GM19193 (cell line): ENCODE measurements around the gene CYTH3.

Source experiments
- POLR2A ChIP-seq: IDR thresholded peaks from 4 replicates; pipeline ENCODE4 v1.6.1; 2011; ENCODE audit not compliant: insufficient read depth, insufficient read length; ENCODE audit errors: extremely low read depth

Gene CYTH3

DNA sequence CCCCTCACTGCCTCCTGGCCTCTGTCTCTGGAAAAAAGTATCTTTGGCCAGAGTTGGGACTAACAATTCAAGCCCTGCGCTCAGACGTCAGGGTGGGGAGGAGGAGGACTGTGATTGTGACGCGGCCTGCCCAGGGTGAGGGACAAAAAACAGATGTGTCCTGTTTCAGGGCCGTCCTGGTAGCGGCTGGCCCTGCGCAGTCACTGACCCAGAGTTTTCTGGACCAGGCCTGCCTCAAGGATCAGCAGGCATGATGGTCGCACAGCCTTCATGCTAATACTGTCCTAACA is 110.1 kb downstream of the CYTH3 start:
- TF ChIP-seq POLR2A, result no peak

DNA sequence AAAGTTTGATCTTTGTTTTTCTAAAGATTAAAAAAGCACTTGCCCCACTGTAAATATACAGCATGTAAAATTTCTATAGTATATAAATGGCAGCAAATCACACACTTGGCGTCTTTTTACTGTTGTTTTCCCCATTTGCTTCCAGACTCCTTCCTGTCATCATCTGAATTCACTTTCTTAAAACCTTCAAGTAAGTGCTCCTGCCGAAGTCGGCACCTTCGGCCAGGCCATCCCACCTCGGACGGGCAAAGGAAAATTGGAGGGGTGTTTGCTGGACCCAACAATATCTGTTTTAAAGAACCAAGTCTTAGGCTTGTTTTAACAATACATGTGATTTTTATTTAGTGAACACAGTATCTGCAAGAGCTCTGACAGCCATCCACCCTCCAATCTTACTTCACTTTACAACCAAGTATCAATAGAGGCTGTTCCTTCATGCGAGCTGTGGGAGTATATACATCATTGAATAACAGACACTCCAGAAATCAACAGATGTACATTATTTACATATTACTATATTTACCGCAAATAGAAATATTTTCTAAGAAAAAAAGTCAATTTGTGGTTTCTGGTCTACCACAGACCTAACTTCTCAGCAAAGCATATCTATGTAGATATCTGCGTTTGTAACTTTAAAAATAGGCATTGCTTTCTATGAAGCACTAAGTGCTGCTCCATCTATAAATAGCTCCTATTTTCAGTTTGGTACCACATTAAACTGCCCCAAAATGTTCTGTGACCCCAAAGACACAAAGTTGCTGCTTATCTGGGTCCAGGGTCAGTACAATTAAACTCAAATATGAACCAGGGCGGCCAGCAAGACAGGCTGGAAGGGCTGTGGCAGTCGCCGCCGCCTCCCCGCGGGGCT is 110.7 kb downstream of the CYTH3 start:
- TF ChIP-seq POLR2A, result no peak

DNA sequence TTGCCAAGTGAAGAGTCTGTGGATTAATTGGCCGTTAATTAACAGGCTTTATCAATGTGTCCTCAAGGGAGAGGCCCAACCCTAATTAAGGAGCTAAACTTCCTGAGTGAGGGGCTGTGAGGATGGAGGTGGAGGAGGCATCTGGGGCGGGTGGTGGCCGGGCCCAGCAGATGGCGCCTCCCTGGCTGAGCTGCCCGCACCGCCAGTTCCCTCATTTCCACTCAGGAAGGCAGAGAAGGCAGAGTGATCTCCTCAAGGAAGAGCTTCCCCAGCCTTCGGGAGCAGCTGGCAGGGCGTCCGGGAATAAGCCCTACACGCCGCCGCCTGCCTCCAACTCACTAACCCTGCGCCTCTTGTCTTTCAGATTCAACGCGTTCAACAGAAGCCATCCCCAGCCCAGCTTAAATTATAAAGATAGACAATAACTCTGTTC is 112.2 kb downstream of the CYTH3 start:
- no peak for TF ChIP-seq POLR2A

DNA sequence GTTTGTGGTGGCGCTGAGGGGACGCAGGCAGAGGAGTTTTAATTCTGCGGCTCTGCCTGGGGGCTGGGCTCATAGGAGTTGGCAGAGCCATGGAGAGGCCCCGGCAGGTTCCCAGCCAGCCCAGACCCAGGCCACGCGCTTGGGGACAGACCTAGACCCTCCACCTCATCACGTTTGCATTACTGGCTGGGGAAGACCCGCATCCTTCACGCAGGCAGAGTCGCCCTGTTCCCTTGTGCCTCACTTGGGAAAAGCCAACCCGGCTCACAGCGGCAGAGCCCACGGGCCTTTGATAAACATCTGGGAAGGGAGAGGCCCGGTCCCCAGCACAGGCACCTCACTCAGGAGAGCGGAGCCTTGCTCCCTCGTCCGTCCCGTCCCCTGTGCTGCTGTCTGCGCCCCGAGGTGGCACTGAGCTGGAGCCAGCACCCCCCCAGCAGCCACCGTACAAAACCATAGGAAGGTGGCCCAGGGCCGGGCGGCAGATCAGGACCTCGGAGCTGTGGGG is 112.8 kb downstream of the CYTH3 start:
- TF ChIP-seq POLR2A, result no peak

DNA sequence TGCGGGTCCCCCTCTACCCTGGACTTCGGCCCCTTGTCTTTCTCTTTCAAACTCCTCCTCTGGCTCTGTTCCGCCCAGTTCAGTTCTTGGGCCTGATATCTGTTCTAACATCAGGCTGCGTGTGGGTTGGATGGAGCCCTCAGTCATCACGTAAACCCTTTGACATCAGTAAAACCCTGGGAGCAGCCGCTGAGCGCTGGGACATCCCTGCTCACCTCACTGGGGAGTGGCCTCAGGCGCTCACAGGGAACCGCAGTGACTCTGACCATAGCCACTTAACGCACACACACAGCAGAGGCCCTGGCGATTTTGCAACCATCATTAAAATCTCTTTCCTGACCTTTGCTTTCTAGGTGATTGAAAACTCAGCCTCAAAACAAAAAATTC is 113.3 kb downstream of the CYTH3 start:
- no peak for TF ChIP-seq POLR2A

DNA sequence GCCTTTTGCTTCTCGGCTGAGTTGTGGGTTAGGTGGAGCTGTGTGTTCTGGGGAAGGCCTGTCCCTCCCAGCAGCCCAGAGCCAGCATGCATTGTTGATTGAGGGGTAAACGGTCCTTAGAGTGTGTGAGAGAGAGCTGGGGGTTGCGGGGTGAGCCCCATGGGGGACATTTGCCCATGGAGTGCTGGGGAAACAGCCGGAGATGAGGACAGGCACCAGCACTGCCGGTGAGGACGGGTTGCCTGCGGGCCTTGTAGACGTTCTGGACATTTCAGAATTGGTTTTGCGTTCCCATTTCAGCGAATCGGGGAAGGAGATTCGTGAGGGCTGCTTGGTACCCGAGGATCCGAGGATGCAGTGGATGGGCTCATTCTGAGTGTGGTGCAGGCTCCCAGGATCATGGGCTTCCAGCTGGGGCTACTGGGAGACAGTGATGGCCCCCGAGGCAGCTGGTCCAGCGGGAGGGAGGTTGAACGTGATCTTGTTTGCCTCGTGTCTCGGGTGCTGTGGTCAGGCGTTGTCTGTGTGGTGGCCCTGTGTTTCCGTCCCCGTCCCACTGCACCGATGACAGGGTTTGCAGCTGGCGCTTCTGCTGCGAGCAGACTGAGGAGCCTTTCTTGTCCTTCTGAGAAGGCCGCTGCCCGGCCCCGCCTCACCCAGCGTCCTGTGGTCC is 113.9 kb downstream of the CYTH3 start:
- no peak for TF ChIP-seq POLR2A

DNA sequence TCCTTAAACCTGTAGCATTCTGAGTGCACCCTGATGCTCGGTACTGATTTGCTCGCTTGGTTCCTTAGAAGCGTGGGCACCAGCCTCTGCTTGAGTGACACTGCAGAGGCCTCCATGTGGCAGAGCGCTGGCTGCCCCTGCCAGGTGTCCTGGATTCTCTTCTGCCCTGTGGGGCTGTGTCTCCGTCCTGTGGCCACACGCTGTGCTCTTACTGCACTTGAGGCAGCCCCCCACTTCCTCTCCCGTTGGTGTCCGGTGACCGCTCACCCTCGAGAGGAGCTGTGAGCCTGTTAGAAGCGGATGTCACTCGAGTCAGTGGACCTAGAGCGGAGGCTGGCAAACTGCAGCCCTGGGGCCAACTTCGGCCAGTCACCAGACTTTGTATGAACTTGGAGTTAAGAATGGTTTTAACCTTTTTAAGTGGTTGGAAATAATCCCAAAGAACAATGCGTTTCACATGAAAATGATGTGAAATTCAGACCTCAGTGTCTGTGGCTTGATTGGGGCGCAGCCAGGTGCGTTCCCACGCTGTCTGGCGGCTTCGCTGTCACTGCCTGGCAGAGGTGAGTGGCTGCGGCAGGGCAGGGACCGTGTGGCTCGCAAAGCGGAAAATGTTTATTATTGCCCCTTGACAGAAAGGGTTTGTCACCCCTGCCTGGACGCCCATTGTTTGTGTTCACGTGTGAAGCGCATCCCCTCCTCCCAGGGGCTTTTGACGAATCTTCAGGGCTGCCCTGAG is 114.6 kb downstream of the CYTH3 start:
- no peak for TF ChIP-seq POLR2A

DNA sequence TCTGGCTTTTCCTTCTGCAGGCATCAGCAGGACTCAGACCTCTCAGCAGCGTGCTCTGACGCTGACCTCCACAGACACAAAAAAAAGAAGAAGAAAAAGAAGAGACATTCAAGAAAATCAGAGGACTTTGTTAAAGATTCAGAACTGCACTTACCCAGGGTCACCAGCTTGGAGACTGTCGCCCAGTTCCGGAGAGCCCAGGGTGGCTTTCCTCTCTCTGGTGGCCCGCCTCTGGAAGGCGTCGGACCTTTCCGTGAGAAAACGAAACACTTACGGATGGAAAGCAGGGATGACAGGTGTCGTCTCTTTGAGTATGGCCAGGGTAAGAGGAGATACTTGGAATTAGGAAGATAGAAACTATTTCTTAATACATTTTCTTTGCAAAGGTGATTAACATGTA is 115.7 kb downstream of the CYTH3 start:
- TF ChIP-seq POLR2A, result no peak

DNA sequence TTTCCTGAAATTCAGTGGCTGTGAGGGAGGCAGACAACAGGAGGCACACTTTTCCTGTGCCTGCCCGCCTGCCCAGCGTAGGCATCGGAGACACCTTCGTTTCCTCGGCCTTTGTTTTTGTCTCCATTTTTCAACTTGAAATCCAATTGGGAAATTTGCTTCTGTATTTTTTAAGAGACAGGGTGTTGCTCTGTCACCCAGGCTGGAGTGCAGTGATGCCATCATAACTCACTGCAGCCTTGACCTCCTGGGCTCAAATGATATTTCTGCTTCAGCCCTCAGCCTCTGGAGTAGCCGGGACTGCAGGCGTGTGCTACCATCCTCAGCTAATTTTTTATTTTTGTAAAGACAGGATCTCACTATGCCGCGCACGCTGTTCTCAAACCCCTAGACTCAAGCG is 116.8 kb downstream of the CYTH3 start:
- no peak for TF ChIP-seq POLR2A

DNA sequence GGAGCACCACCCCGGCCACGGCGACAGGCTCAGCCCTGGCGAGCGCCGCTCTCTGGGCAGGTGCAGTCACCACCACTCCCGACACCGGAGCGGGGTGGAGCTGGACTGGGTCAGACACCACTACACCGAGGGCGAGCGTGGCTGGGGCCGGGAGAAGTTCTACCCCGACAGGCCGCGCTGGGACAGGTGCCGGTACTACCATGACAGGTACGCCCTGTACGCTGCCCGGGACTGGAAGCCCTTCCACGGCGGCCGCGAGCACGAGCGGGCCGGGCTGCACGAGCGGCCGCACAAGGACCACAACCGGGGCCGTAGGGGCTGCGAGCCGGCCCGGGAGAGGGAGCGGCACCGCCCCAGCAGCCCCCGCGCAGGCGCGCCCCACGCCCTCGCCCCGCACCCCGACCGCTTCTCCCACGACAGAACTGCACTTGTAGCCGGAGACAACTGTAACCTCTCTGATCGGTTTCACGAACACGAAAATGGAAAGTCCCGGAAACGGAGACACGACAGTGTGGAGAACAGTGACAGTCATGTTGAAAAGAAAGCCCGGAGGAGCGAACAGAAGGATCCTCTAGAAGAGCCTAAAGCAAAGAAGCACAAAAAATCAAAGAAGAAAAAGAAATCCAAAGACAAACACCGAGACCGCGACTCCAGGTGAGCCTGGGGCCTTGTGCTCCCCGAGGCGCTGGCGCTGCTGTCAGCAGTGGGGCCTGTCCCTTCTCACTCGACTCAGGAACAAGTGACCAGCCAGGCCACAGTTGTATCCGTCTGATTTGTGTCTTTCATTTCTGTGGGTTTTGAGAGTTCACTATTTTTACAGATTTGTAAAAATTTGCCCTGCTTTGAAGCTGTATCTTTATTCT is 117.7 kb downstream of the CYTH3 start:
- no peak for TF ChIP-seq POLR2A

DNA sequence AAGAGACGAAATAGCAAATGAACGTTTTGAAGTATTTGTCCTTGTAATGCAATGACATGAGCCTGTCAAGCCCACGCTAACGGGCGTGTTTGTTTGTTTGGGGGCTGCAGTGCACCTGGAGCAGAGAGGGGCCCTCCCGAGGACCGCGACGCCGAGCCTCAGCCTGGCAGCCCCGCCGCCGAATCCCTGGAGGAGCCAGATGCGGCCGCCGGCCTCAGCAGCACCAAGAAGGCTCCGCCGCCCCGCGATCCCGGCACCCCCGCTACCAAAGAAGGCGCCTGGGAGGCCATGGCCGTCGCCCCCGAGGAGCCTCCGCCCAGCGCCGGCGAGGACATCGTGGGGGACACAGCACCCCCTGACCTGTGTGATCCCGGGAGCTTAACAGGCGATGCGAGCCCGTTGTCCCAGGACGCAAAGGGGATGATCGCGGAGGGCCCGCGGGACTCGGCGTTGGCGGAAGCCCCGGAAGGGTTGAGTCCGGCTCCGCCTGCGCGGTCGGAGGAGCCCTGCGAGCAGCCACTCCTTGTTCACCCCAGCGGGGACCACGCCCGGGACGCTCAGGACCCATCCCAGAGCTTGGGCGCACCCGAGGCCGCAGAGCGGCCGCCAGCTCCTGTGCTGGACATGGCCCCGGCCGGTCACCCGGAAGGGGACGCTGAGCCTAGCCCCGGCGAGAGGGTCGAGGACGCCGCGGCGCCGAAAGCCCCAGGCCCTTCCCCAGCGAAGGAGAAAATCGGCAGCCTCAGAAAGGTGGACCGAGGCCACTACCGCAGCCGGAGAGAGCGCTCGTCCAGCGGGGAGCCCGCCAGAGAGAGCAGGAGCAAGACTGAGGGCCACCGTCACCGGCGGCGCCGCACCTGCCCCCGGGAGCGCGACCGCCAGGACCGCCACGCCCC is 118.5 kb downstream of the CYTH3 start:
- no peak for TF ChIP-seq POLR2A

DNA sequence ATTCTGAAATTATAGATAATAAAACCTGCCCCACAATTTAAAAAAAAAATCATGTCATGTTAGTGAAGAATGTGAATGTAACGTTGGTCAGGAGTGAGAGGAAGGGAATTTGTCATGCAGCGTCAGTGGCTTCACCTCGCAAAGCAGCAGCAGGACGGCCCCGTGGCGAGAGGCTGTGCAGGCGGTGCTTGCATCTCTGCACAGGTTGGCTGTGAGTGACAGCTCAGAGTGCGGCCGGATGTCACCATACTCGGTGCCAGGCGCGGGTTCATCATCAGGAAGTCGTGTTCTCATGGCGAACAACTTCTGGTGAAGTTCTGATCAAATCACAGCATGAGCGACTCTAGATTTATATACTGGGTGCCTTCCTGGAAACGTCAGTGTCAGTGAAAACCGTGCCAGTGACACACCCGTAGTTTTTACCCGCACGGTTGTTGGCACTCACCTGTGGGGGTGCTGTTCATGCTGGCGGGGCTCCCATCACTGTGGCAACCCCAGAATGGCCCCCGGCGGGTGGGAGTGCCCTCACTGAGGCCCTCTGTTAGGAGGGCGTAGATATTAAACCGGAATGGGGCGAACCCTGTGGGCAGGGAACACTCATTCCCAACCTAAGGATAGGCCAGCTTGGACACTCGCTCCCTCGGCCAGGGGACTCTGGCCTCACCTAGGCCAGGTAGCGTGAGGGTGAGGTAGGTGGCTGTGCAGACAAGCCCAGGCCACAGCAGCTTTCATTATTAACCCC is 120.3 kb downstream of the CYTH3 start:
- no peak for TF ChIP-seq POLR2A

DNA sequence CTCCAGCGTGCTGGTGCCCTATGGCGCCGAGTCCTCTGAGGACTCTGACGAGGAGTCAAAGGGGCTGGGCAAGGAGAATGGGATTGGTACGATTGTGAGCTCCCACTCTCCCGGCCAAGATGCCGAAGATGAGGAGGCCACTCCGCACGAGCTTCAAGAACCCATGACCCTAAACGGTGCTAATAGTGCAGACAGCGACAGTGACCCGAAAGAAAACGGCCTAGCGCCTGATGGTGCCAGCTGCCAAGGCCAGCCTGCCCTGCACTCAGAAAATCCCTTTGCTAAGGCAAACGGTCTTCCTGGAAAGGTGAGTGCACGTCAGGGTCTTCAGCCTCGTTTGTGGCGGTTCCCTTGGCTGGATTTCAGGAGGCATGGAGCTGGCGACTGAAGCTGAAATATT is 122.4 kb downstream of the CYTH3 start:
- no peak for TF ChIP-seq POLR2A
